ENCODE data around the gene LRRC32.

- TF ChIP-seq CTCF (optimal IDR thresholded peaks at IDR 0.05 in 1 of 3, IDR thresholded peaks at IDR 0.05 in 1 of 3, conservative IDR thresholded peaks at IDR 0.05 in 1 of 3; ENCODE audit: extremely low read depth in 1 of 3, insufficient read depth in 2 of 3, low read length in 3 of 3) (no peak), EZH2 (IDR thresholded peaks at IDR 0.05; ENCODE audit: low read length) (no peak)
Measured at GRCh38 chr11:76663912-76664440, 6.6 kb downstream of the LRRC32 start.

All from keratinocyte (primary cell).